Neural cell (in vitro differentiated cells): Measurements from ENCODE around the gene CCDC60. TPM values are rescaled to one million over a fixed set of nuclear protein-coding genes. Genes with fewer than 3 reads are reported as not detected.

Experiments used
- H2AFZ ChIP-seq: fragments of 200-600, 300-800 bp; sonication (generic), shearing (Covaris generic); 2 replicates; pipeline ENCODE4 v1.6.0; 2014; ENCODE audit warnings: low read depth, mild to moderate bottlenecking, antibody characterized with exemption, low read length, moderate library complexity
- H3F3A ChIP-seq: fragments of 200-600 bp; shearing (Covaris generic); 2 replicates; pipeline ENCODE4 v1.6.1; 2016; ENCODE audit warnings: mild to moderate bottlenecking, moderate library complexity, mixed read lengths, antibody characterized with exemption, low read length; ENCODE audit not compliant: insufficient read depth, poor library complexity, severe bottlenecking
- H3K27ac ChIP-seq: fragments of 200-600, 300-800 bp; sonication (generic), shearing (Covaris generic); 2 replicates; pipeline ENCODE4 v1.5.1; 2014; ENCODE audit warnings: mild to moderate bottlenecking, low read length, moderate library complexity
- H3K27me3 ChIP-seq: fragments of 300-800, 200-600 bp; sonication (generic), shearing (Covaris generic); 2 replicates; pipeline ENCODE4 v1.6.0; 2014; ENCODE audit warnings: mild to moderate bottlenecking, low read depth, low read length, moderate library complexity; ENCODE audit not compliant: insufficient read depth
- H3K36me3 ChIP-seq: fragments of 300-800, 200-600 bp; sonication (generic), shearing (Covaris generic); 2 replicates; pipeline ENCODE4 v1.5.1; 2014; ENCODE audit warnings: mild to moderate bottlenecking, antibody characterized with exemption, low read length, moderate library complexity; ENCODE audit not compliant: insufficient read depth
- H3K4me2 ChIP-seq: fragments of 300-800, 200-600 bp; sonication (generic), shearing (Covaris generic); 2 replicates; pipeline ENCODE4 v1.6.0; 2014; ENCODE audit warnings: mild to moderate bottlenecking, low read length
- H3K4me3 ChIP-seq: fragments of 300-800, 200-600 bp; sonication (generic), shearing (Covaris generic); 2 replicates; pipeline ENCODE4 v1.5.1; 2014; ENCODE audit warnings: mild to moderate bottlenecking, low read length, moderate library complexity
- H3K79me2 ChIP-seq: fragments of 200-600 bp; shearing (Covaris generic); replicated peaks from 2 replicates; pipeline ENCODE4 v1.6.0; 2014; ENCODE audit warnings: mild to moderate bottlenecking, low read length, moderate library complexity; ENCODE audit not compliant: insufficient read depth
- H3K9ac ChIP-seq: fragments of 300-800, 200-600 bp; sonication (generic), shearing (Covaris generic); 2 replicates; pipeline ENCODE4 v1.6.1; 2016; ENCODE audit warnings: mild to moderate bottlenecking, low read length, mixed read lengths
- H3K9me2 ChIP-seq: fragments of 200-600 bp; shearing (Covaris generic); 2 replicates; pipeline ENCODE4 v1.6.1; 2016; ENCODE audit warnings: mild to moderate bottlenecking, low read length, mixed read lengths; ENCODE audit not compliant: insufficient read depth
- H3K9me3 ChIP-seq: fragments of 200-600, 300-800 bp; sonication (generic), shearing (Covaris generic); 2 replicates; pipeline ENCODE4 v1.6.1; 2016; ENCODE audit warnings: mild to moderate bottlenecking, mixed run types, low read length, moderate library complexity, mixed read lengths
- H4K20me1 ChIP-seq: fragments of 200-600 bp; shearing (Covaris generic); 2 replicates; pipeline ENCODE4 v1.6.1; 2016; ENCODE audit warnings: mild to moderate bottlenecking, mixed run types; ENCODE audit not compliant: insufficient read depth
- CTCF ChIP-seq: fragments of 450-650 bp; IDR thresholded peaks from 2 replicates; pipeline ENCODE4 v1.5.1; 2014; ENCODE audit warnings: antibody characterized with exemption, mild to moderate bottlenecking, moderate library complexity; ENCODE audit not compliant: poor library complexity, severe bottlenecking
- EP300 ChIP-seq: fragments of 450-650 bp; conservative IDR thresholded peaks from 2 replicates; pipeline ENCODE4 v1.6.1; 2014; ENCODE audit warnings: antibody characterized with exemption, mild to moderate bottlenecking, moderate library complexity; ENCODE audit not compliant: poor library complexity, severe bottlenecking
- EZH2 ChIP-seq: fragments of 200-600, 300-800 bp; shearing (Covaris generic), sonication (generic); IDR thresholded peaks from 2 replicates; pipeline ENCODE4 v1.6.1; 2014; ENCODE audit warnings: antibody characterized with exemption, low read length, borderline replicate concordance, mild to moderate bottlenecking; ENCODE audit not compliant: insufficient read depth, poor library complexity, severe bottlenecking
- MXI1 ChIP-seq: fragments of 450-650 bp; conservative IDR thresholded peaks from 2 replicates; pipeline ENCODE4 v1.6.1; 2014; ENCODE audit warnings: antibody characterized with exemption, mild to moderate bottlenecking; ENCODE audit not compliant: poor library complexity, severe bottlenecking
- POLR2AphosphoS5 ChIP-seq: IDR thresholded peaks from 2 replicates; pipeline ENCODE4 v1.6.1; 2012
- RAD21 ChIP-seq: fragments of 450-650 bp; conservative IDR thresholded peaks from 2 replicates; pipeline ENCODE4 v1.6.1; 2014; ENCODE audit warnings: antibody characterized with exemption, mild to moderate bottlenecking, moderate library complexity
- REST ChIP-seq: IDR thresholded peaks from 2 replicates; pipeline ENCODE4 v1.6.1; 2012; ENCODE audit warnings: borderline replicate concordance
- SMC3 ChIP-seq: fragments of 450-650 bp; conservative IDR thresholded peaks from 2 replicates; pipeline ENCODE4 v1.6.1; 2014; ENCODE audit warnings: antibody characterized with exemption, mild to moderate bottlenecking, moderate library complexity; ENCODE audit not compliant: poor library complexity
- TAF1 ChIP-seq: IDR thresholded peaks from 2 replicates; pipeline ENCODE4 v1.6.1; 2012; ENCODE audit warnings: low read depth
- polyA plus RNA-seq: library from polyadenylated mRNA; depleted of rRNA; stranded (reverse); fragments of >200 nt; gene quantifications from 2 replicates; pipeline ENCODE4 v1.2.3, GENCODE V29; 2014

The CCDC60 gene
- polyA plus RNA-seq, 1 donor from 2014 or later = not detected

DNA sequence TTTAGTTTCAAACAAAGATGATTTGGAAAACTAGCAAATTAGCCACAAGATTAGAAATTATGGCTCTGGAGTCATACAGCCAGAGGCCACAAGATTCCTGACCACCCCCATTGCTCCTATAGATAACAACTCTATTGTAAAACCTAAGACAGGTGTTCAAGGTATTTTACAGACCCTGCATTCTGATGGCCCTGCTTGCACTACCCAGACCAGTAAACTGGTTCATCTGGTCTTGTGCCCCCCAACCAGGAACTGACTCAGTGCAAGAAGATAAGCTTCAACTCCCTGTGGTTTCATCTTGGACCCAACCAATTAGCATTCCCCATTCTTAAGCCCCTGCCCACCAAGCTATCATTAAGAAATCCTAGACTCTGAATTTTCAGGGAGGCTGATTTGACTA, 125.0 kb downstream of the CCDC60 start:
- H3K9me2 ChIP-seq = no peaks in the 10 kb centered on the region
- no peaks in the 10 kb centered on the region for H3K27me3 ChIP-seq
- no peak overlapping the region for H3K4me2 ChIP-seq
- no peak overlapping the region for H2AFZ ChIP-seq
- H3K36me3 ChIP-seq = no peaks in the 10 kb centered on the region
- H3F3A ChIP-seq = no peaks in the 10 kb centered on the region
- no peaks in the 10 kb centered on the region for H4K20me1 ChIP-seq
- H3K79me2 ChIP-seq = no peaks in the 10 kb centered on the region
- no peak for TF ChIP-seq REST
- no peak for TF ChIP-seq MXI1
- no peak for TF ChIP-seq RAD21
- no peak for TF ChIP-seq EP300
- TF ChIP-seq SMC3 = no peak
- no peak for TF ChIP-seq POLR2AphosphoS5
- TF ChIP-seq CTCF = no peak
- TF ChIP-seq TAF1 = no peak
- TF ChIP-seq EZH2 = no peak
- H3K9me3 ChIP-seq = no peaks in the 10 kb centered on the region
- no peak overlapping the region for H3K9ac ChIP-seq
- H3K4me3 ChIP-seq = no peak overlapping the region
- no peak overlapping the region for H3K27ac ChIP-seq

DNA sequence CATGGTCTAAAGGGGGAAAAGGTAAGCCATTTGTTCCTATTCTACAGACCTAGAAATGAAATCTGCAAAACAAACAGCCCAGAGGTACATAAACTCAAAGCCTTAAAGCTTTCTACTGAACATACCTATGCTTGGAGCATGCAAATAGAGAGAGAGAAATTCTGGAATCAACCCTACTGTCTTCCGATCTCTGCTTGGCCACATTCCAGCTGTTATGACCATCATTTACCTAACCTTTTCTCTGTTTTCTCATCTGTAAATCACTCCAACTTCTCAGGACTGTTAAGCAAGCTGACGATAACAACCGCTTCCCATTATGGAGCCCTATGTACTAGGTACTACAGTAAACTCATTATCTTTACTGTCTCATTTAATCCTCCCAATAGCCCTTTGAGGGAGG, 126.3 kb downstream of the CCDC60 start:
- no peak overlapping the region for H3K4me3 ChIP-seq
- no peaks in the 10 kb centered on the region for H3K27me3 ChIP-seq
- H3K9me2 ChIP-seq = no peaks in the 10 kb centered on the region
- H3K9ac ChIP-seq = no peak overlapping the region
- H3K27ac ChIP-seq = no peak overlapping the region
- H2AFZ ChIP-seq = no peak overlapping the region
- H3F3A ChIP-seq = no peaks in the 10 kb centered on the region
- H3K4me2 ChIP-seq = no peak overlapping the region
- no peaks in the 10 kb centered on the region for H3K79me2 ChIP-seq
- H4K20me1 ChIP-seq = no peaks in the 10 kb centered on the region
- H3K36me3 ChIP-seq = no peaks in the 10 kb centered on the region
- TF ChIP-seq RAD21 (no peak), EP300 (no peak), EZH2 (no peak), TAF1 (no peak), CTCF (no peak), POLR2AphosphoS5 (no peak), SMC3 (no peak), MXI1 (no peak), REST (no peak)
- H3K9me3 ChIP-seq = no peaks in the 10 kb centered on the region
